Mucosa of descending colon (tissue), 3 donors: ENCODE data around the gene NFATC1. TPM values are rescaled to one million over a fixed set of nuclear protein-coding genes. Genes with fewer than 3 reads are reported as not detected.
A peak's percentile ranks its signal among the peaks of the same experiment; 100 is the strongest.

Experiments
- ATAC-seq: fragments of 200-7000 bp; cut with Tn5 transposase; one replicate; pipeline ENCODE4 v1.9.1; 2020; ENCODE audit warnings: mild to moderate bottlenecking, moderate library complexity
- DNase-seq, 3 donors: peaks; one replicate each; pipeline ENCODE4 v3.0.0-alpha.2; 2020
- H3K36me3 ChIP-seq: fragments of 200-600 bp; one replicate; pipeline ENCODE4 v1.8.0; 2021; ENCODE audit warnings: low read depth, mild to moderate bottlenecking
- H3K4me1 ChIP-seq: fragments of 200-600 bp; one replicate; pipeline ENCODE4 v1.8.0; 2021; ENCODE audit warnings: low read depth, mild to moderate bottlenecking
- H3K4me3 ChIP-seq: fragments of 200-600 bp; one replicate; pipeline ENCODE4 v1.8.0; 2021; ENCODE audit warnings: mild to moderate bottlenecking
- H3K9me3 ChIP-seq: fragments of 200-600 bp; one replicate; pipeline ENCODE4 v1.8.0; 2021; ENCODE audit warnings: mild to moderate bottlenecking
- intact Hi-C, 2 donors: fragments of 100-400 bp; cut with DNase I in 1 of 2; cut with micrococcal nuclease in 1 of 2; formaldehyde crosslinking; loops; one replicate each; pipeline versions ENCODE4 v1.11.0 to v1.11.1; 2022; cut with DNase I, micrococcal nuclease
- total RNA-seq, 3 donors: library from RNA; stranded (reverse); fragmentation: NEBNext Ultra II Directional in 2 of 3; extraction: Animal tissue kit (Norgen Biotek cat#: 25700) in 2 of 3; gene quantifications; one replicate each; pipeline versions ENCODE4 v1.2.1 to v1.2.4, GENCODE V29; 2021 to 2023
- TF ChIP-seq, protein P1 (sequence below): fragments of 200-600 bp; IDR thresholded peaks from one replicate; pipeline ENCODE4 v1.8.0; 2022; ENCODE audit warnings: antibody characterized with exemption, mild to moderate bottlenecking
- donor health status: DM: no; HTN: no; CAD: no; lungs with moderate emphysema.
- donor health status: DM: no; HTN: no; CAD: no.
- donor health status: DM: no; HTN: yes; CAD: no.

The NFATC1 gene
- total RNA-seq, 3 donors from 2014 or later: 2.9 to 12.9 (median 4.6) TPM

DNA sequence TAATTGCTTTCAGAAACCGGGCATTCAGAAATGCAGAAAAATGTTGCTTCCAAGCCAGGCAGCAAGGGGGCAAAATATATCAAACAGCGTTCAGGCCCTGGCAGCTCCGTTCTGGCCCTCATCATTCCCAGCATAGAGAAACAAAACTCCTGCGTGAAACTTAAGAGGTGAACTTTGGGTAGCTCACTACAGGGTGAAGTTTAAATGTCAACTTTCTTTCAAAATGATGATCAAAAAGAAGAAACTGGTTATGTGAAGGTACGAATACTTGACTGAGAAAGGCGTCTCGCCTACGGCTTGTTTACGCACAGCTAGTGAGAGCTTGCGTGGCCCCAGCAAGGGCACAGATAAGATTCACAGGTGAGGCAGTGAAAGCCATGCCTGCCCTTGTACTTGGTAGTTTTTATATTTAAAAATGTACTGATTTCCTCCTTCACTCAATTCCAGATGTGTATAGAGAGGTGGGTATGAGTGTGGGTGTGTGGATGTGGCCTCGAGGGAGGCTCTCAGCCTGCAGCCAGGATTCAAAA lies 127.5 kb downstream of the NFATC1 start:
- H3K4me3 ChIP-seq: no peak overlapping the region
- intact Hi-C loops: no loop called here
- no peaks in the 10 kb centered on the region for H3K4me1 ChIP-seq
- TF ChIP-seq, protein P1, sequence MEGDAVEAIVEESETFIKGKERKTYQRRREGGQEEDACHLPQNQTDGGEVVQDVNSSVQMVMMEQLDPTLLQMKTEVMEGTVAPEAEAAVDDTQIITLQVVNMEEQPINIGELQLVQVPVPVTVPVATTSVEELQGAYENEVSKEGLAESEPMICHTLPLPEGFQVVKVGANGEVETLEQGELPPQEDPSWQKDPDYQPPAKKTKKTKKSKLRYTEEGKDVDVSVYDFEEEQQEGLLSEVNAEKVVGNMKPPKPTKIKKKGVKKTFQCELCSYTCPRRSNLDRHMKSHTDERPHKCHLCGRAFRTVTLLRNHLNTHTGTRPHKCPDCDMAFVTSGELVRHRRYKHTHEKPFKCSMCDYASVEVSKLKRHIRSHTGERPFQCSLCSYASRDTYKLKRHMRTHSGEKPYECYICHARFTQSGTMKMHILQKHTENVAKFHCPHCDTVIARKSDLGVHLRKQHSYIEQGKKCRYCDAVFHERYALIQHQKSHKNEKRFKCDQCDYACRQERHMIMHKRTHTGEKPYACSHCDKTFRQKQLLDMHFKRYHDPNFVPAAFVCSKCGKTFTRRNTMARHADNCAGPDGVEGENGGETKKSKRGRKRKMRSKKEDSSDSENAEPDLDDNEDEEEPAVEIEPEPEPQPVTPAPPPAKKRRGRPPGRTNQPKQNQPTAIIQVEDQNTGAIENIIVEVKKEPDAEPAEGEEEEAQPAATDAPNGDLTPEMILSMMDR: no peak
- no peaks in the 10 kb centered on the region for H3K9me3 ChIP-seq
- no peaks in the 10 kb centered on the region for H3K36me3 ChIP-seq
- ATAC-seq (peak; percentile 12), DNase-seq (no peak)

DNA sequence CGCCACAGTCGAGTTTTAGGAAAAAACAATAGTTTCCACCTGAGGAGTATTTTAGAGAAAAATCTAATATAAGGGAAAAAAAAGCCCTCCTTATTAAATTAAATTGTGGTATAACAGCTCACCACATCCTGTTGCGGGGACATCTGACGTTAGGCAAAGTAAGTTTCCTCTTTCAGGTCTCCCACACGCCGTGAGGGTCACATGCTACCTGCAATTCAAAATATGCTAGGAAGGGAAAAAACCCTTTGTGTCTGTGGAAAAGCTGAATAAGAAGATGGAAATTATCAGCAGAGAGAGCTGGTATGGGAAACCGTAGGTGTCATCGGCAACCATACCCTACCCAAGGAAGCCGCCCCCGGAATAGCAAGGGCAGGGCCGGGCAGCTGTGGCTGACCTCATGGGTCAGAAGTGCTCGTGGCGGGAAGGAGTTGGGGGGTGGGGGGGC lies 128.0 kb downstream of the NFATC1 start:
- intact Hi-C loops: no loop called here
- TF ChIP-seq, protein P1: no peak
- Histone ChIP-seq H3K4me3 (no peak overlapping the region), H3K9me3 (no peaks in the 10 kb centered on the region), H3K4me1 (no peaks in the 10 kb centered on the region), H3K36me3 (no peaks in the 10 kb centered on the region)
- DNase-seq (peak in 1 of 3 donors; percentile 65), ATAC-seq (peak; percentile 70)

DNA sequence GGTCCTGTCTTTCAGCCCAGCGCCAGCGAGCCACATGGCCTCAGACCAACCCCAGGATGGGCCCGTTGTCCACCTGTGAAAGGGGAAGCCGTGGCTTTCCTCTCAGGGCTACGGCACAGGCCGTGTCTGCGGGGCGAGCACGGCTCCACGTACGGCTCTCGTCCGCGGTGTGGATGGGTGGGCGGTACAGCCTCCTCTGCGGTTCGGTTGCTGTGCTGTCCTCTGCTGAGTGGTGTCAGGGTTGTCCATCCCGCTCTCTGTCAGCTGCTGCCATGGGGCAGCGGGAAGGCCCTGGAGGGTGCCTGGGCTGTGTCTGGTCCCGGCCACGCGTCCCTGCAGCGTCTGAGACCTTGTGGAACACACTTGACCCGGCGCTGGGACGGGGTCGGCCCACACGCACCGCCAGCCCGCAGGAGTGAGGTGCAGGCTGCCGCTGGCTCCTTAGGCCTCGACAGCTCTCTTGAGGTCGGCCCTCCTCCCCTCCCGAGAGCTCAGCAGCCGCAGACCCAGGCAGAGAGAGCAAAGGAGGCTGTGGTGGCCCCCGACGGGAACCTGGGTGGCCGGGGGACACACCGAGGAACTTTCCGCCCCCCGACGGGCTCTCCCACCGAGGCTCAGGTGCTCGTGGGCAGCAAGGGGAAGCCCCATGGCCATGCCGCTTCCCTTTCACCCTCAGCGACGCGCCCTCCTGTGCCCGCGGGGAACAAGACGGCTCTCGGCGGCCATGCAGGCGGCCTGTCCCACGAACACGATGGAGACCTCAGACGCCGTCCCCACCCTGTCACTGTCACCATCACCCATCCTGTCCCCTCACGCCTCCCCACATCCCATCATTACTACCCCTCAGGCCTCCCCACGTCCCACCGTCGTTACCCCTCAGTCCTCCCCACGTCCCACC lies 128.7 kb downstream of the NFATC1 start:
- no peaks in the 10 kb centered on the region for H3K9me3 ChIP-seq
- peak in 1 of 3 donors; percentile 37 for DNase-seq
- no peaks in the 10 kb centered on the region for H3K36me3 ChIP-seq
- intact Hi-C loops: loop anchor here (5.0 kb wide), 2 partner anchors 142 to 147 kb away; no protein-coding TSS in a partner anchor
- TF ChIP-seq, protein P1: no peak
- no peaks in the 10 kb centered on the region for H3K4me1 ChIP-seq
- peak; percentile 44 for ATAC-seq
- no peak overlapping the region for H3K4me3 ChIP-seq

DNA sequence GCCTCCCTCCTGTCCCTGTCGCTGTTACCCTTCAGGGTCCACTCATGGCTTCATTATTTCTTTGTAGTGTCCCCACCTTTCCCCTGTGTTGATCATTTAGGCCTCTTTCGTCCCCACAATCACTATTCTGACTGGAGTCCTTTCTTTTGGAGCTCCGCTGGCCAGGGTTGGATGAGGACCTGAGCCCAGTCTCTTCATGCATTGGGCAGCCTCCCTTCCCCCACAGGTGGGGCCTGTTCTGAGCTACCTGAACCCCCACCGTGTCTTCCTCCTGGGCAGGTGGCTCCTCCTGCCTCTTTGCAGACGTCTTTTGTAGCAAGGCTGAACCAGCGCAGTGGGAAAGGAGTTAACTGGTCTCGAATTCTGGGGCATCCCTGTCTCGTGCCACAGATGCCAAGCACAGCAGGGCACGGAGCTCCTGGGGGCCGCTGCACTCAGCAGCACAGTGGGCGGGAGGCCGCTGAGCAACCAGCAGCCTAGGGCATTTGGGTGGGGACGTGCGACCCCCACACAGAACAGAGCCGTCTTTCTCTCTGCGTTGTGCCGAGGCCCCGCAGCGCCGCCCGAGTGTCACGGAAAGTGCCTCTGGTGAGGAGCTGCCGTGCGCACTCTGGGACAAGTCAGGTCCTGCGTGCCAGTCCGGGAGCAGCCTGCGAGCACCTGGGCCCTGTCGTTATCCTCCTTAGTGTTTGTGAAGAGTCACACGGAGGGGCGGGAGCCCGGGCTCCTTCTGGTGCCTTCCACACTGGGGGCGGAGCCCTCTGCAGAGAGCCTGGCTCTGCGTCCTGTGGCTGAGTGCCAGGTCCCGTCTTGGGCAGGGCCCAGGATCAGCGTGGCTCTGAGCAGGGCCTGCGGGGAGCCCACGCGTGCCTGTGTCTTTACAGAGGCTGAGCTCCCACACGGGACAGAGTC lies 130.1 kb downstream of the NFATC1 start:
- Histone ChIP-seq H3K4me1 (no peaks in the 10 kb centered on the region), H3K9me3 (no peaks in the 10 kb centered on the region), H3K36me3 (no peaks in the 10 kb centered on the region), H3K4me3 (no peak overlapping the region)
- no peak for DNase-seq
- intact Hi-C loops: loop anchor here (5.0 kb wide), 2 partner anchors 144 to 149 kb away; no protein-coding TSS in a partner anchor
- TF ChIP-seq, protein P1: no peak
- no peak for ATAC-seq
